DMS 273 (cell line): ENCODE measurements around the gene EXOSC10.
"Not testable (repeated sequence)": the region's sequence is repeated elsewhere in the genome, so short reads cannot be mapped to it uniquely, and the experiment has no call there.

ENCODE experiments used
- DNase-seq: peaks from one replicate; lab custom pipeline; 2025; ENCODE audit not compliant: unreplicated experiment; lab: John Stamatoyannopoulos, UW

EXOSC10 gene

DNA sequence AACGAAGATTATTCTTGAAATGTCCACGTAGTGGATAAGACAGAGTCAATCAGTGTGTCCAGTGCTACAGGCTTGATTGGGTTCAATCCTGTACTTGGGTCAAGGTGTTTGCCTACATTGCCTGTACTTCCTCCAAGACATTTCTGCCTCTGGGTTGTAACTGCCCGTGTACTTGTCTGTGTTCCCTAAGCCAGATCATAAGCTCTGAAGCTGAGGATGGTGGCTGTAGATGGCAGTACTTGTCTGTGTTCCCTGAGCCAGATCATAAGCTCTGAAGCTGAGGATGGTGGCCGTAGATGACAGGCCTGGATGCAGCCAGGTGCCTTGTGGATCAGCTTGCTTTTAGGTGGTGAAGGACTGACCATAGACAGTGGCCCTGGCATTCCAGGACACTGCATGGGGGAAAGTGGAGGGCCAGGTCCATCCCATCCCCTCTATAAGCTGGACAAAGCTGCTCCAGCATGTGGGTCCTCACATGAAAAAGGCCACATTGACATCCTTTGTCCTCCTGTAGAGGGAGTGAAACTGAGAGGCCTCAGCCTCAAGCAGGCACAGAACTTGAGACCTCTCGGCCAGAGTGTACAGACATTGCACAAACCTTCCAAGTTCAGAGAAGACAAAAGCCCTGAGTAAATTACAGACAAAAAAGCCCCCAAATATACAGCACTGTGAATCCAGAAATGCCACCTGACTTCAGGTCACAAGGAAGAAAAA, 37.9 kb downstream of the EXOSC10 start:
- DNase-seq, result no peak

DNA sequence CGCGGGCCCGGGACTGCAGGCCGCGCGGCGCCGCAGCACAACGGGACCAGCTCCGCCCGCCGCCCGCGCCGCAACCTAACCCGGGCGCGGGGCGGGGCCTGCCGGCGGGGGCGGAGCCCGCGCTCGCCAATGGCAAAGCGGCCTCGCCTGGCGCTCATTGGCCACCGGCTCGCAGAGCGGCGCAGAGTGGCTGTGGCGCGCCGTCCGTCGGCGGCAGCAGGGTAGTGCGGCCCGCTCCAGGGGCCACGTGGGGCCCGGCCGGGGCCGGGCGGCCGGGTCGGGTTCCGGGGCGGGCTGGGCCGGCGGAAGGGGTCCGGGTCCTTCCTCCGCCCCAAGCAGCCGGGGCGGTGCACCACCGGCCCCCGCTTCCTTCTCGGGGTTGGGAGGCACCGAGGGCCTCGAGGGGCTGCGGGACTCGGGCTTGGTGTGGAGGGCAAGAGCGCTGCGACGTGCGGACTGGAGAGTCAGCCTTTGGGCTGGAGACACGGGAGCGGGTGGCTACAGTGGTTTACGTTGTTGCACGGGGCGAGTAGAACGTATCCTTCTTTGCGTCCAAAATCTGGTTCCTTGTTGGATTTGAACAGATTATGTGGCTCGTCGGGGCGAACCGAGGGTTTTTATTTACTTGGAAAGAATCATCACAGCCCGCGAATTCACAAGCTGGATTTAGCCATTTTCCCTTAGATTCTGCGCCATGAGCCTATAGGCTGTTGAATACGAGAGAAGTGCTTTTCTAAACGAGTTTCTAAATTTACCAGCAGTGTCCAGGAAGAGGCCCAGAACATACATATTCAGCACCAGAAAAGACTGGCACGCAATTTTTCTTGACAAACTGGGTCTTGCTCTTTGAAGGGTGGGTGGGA, 39.5 kb downstream of the EXOSC10 start, which contains the start of gene SRM:
SRM (minus strand) TSS at position 51 of the 863 bp plus-strand sequence. CDS start 75 bp downstream, outside the sequence.
- DNase-seq, result peak; percentile 98

DNA sequence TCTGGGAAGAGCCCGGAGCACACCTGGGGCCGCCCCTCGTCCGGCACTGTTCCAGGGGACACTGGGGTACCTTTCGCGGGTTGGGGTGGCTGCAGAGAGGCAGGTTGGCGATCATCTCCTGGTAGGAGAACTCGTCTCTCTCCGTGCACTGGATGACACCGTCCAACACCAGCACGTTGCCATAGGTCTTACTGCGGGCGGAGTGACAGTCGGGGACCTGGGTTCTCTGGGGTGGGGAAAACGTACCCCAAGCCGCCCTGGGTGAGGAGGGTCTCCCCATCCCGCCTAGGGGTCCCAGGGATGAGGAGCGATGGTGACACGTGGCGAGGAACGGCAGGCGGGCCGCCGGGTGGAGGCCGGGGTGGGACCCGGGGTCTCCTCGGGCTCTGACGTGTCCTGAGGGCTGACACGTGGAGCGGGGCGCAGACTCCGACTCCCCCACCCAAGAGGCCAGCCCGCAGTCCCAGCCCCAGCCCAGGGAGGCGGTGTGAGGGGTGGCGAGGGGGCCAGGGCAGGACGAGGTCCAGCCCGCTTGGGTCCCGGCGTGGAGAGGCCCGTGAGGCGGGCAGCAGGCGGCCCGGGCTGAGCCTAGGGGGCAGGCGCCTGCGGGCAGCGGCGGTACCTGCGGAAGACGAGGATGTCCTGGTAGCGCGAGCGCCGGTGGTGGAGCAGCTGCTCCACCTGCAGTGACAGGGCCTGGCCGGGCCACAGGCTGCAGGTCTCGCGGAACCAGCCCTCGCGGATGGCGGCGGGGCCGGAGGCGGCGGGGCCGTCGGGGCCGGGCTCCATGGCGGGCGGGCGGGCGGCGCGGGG, 40.3 kb downstream of the EXOSC10 start:
- DNase-seq, result peak; percentile 68

DNA sequence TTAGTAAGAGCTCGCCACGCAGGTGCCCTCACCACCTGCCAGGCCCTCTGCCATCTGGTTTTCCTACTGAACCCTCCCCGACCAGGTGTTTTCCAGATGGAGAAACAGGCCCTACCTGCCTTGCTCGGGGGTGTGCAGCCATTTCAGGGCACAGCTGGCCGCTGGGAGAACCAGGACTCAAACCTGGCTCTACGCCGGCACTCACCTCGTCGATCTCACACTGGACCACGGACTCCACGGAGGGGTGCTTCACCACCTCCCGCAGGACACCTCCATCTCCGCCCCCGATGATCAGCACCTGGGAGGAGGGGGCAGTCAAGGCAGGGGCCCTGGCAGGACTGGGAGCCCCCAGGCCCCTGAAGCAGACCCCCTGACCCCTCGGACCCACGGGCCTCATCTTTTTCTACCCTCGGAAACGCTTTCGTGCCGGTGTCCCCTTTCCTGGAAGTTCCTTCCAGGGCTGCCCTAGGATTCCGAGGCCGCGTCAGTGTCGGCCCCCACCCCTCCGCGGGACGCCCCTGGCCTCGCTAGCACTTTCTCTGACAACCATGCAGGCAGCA, 41.0 kb downstream of the EXOSC10 start:
- DNase-seq, result peak; percentile 57

DNA sequence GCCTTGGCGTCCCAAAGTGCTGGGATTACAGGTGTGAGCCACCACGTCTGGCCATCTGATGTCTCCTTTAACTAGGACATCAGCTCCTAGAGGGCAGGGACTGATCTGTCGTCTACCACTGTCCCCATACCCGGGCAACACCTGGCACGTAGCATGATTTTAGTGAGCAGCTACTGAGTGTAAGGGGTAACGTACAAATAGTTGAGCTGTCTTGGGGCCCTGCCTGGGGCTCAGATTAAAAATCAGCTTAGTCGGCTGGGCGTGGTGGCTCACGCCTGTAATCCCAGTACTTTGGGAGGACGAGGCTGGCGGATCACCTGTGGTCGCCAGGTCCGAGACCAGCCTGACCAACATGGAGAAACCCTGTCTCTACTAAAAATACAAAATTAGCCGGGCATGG, 41.6 kb downstream of the EXOSC10 start:
- no peak for DNase-seq

DNA sequence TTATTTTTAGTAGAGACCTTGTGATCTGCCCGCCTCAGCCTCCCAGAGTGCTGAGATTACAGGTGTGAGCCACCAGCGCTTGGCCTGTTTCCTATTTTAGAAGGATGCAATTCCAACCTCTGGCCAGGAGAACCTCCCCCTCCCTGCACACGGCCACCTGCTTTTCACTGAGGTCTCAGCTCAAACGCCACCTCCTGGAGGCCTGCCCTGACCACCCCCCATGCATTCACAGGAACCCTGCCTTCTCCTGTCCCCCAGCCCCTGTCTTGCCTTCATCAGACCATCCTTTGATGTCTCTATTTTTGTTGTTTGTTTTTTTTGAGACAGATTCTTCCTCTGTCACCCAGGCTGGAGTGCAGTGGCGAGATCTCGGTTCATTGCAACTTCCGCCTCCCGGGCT, 42.2 kb downstream of the EXOSC10 start:
- DNase-seq, result no peak

DNA sequence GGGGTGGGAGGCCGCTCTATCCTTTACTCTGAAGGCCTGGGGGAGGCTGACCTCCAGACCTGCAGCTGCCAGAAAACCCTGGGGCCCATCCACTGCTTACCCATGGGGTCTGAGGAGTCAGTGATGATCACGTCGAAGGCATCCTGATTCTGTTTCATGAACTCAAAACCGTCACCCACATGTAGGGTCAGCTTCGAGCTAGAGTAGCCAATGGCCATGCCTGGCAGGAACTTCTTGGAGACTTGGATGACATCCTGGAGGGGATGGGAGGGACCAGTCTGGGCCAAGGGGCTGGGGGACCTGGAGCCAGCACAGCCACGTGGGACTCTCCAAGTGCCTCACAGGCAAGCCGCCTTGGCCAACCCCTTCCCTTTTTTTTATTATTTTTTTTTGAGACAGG, 43.2 kb downstream of the EXOSC10 start:
- DNase-seq, result no peak

DNA sequence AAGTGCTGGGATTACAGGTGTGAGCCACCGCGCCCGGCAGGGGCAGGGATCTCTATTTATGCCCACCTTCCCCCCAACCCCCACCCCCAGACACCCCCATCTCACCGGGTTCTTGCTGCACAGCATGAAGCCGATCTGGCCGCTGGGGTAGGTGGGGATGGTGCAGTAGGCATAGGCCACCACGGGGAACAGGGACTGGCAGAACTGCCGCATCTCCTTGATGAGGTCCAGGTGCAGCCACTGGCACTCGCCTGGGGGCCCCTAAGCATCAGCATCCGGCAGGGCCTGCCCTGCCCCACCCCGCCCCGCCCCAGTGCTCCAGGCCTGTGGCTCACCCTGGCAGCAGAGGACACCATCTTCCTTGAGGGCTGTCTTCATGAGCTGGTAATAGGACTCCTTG, 44.0 kb downstream of the EXOSC10 start:
- no peak for DNase-seq

DNA sequence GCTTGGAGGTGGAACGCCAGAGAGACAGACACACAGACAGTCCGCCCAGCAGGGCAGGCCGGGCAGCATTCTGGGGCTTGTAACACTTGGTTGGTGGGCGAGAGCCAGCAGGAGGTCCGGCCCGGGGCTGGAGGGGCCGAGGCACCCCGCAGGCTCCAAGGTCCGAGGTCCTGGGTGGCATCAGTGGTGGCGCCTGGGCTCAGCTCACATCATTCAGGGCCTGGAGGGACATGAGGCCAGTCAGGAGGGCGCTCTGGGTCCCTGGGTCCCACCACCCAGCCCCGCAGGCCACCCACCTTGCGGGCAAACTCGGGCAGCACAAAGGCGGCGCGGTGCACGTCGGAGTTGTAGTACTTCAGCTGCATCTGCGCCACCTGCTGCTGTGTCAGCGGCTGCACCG, 45.0 kb downstream of the EXOSC10 start:
- no peak for DNase-seq

DNA sequence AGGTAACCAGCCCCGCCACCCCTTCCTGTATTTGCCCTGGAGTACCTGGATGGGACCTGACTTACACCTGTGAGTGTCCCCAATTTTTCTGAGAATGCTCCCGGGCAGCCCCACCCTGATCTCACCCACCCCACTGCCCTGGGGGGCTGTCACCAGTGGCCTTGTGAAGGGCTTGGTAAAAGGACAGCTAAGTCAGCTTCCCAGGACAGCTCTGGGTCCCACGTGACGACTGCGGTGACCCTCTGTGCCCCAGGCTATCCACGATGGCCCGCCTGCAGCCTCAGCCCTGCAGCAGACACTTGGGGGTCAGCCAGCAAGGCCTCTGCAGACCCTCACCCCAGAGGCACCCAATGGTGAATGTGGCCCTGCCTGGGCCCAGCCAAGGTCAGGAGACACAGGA, 45.5 kb downstream of the EXOSC10 start:
- no peak for DNase-seq

DNA sequence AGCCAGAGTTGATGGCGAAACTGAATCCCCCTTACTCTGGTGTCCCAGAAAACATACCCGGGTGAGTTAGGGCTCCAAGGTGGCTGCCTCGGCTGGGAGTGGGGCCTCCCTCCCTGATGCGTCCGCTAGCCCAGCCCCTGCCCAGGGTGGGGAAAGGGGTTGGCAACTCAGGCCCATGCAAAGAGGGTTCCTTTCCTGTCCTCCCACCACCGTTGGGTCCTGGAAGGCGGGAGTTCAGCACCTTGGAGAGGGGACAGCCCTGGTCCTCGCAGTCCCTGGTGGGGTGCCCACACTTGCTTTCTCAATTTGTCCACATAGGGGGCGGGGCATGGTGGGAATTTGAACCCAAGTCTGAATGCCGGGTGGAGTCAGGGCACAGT, 45.9 kb downstream of the EXOSC10 start:
- DNase-seq, result peak; percentile 73

DNA sequence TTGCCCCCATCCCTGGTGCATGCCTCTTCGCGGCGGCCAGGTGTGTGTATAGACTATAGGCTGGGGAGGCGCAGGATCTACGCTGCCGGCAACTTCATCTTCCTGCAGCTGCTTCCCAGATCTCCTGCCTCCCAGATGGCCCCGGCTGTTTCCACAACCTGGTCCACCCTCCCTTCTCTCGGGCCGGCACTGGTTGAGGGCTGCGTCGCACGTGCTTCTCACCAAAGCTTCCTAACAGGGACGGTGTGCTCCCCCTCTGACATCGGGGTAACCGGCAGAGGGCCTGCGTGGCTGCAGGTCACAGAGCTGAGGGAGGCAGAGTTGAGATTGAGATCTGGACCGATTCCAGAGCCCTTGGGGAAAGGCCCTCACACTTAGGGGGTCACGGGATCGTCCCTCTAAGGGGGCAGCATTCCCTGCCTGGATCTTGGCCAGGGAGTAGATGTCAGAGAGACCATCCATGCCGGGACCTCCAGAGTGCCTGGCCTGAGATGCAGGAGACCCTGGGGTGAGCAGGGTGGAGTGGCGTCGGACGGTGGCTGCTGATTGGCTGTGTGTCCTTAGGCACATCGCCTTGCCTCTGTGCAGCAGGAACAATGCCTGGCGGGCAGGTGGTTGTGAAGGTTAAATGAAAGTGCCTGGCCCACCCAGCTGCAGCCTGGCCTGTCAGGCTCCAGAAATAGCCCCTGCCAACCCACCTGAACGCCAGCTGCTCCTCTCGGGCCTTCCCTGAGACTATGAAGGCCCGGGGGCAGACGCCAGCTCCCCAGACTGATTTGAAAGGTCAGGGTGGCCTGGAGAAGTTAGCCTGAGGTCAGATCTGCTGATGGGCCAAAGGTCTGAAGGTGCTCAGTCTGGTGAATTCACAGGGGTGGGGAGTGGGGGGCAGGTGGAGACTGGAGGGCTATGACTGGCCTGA, 46.6 kb downstream of the EXOSC10 start:
- DNase-seq, result peak; percentile 94

DNA sequence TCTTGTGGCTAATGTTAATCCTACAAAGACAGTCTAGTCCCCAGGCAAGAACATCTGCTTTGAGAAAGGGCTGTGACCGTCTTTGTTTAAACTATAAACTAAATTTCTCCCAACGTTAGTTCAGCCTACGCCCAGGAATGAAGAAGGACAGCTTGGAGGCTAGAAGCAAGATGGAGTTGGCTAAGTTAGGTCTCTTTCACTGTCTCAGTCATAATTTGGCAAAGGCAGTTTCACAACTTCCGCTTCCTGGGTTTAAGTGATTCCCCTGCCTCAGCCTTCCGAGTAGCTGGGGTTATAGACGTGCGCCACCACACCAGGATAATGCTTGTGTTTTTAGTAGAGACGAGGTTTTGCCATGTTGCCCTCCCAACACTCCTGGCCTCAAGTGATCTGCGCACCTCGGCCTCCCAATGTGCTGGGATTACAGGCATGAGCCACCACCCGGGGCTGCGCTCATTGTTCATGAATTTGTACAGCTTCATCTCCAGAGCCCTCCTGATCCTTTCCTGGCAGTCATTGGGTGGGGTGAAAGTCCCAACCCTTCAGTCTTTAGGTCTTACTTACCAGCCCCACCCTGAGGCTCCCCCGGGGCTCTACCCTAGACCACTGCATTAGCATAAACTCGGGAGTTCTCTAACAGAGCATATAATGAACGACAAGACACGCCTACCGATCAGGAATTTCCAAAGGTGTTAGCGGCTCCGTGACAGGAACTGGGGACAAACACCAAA, 47.7 kb downstream of the EXOSC10 start:
- peak; percentile 59 for DNase-seq

DNA sequence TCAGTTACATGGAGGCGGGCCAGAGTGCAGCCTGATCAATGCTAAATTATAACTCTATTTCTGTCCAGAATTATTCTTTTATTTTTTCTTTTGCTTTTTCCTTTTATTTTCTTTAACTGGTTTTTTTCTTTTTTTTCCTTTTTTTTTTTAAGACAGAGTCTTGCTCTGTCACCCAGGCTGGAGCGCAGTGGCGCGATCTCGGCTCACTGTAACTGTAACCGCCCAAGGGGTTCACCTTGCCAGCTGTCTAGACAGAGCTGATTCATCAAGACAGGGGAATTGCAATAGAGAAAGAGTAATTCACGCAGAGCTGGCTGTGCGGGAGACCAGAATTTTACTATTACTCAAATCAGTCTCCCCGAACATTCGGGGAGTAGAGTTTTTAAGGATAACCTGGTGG, 48.5 kb downstream of the EXOSC10 start:
- DNase-seq, result not testable (repeated sequence)

DNA sequence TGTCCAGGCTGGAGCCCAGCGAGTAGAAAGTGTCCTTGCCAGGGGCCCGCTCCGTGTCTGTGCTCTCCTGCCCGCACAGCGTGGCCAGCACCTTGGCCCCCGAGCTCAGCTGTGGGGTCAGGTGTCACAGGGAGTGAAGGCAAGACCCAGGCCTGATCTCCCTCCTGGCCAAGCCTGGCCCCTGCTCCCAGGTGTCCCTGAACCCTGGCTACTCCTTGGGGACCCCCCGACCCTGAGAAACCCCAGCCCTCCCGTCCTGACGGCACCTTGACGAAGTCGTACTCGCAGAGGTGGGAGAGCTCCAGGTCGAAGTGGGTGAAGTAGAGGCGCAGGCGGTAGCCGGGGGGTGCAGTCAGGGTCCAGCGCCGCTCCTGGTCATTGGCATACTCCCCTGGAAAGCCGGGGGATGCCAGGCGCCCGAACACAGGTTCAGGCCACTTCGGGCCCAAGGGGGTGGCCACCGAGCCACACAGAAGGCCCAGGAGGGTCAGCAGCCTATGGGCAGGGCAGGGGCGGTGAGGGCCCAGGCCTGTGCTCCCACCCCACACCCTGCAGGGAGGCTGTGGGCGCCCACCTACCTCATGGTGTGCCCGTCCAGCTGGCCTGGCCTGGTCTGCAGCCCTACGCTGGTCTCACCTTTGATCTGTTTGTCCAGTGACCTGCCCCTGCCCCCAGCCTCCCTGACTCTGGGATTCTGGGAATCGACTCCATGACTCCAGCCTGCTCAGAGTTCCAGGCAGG, 52.9 kb downstream of the EXOSC10 start, which contains the start of gene MASP2:
MASP2 (minus strand) TSS at position 615 of the 741 bp plus-strand sequence; CDS start at position 583, 32 bp downstream.
- DNase-seq, result no peak

DNA sequence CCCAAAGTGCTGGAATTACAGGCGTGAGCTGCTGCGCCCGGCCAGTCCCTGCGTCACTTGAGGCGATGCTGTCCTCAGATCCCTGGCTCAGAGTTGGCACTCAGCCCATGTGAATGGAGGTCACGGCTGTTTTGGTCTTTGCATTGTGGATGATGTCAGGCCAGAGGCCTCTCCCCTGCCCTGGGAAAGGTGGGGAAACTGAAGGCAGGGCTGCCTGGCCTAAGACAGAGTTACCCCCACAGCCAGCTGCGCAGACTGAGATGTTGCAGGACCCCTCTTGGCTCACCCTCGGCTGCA, 53.5 kb downstream of the EXOSC10 start:
- DNase-seq, result no peak

DNA sequence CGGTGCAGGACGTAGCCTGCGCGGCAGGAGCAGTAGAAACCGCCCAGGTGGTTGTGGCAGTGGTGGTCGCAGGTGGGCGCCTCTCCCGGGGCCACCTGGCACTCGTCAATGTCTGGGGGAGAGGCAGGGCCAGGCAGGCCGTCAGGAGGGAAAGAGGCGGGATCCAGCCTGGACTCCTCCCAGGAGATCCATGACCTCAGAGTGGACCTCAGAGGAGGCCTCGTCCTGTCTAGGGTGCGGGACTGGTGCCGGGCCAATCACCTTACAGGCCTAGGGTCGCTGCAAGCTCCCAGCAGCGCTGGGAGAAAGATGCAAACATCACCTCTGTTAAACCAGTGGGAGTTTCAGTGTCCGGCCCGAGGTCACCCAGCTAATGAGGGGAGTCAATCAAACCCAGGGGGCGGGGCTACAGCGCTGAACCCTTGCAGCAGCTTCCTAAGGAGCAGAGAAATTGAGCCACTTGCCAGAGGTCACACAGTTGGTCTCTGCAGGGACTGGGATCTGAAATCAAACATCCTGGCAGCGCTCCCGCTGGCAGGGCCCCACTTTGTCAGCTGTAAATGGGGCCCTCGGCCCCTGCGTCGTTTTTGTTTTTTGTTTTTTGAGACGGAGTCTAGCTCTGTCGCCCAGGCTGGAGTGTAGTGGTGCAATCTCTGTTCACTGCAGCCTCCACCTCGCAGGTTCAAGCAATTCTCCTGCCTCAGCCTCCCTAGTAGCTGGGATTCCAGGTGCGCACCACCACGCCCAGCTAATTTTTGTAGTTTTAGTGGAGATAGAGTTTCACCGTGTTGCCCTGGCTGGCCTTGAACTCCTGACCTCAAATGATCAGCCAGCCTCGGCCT, 54.0 kb downstream of the EXOSC10 start:
- no peak for DNase-seq
